HL-60 (cell line): ENCODE results near the gene TMEM120B.

Source experiments
- POLR2AphosphoS5 ChIP-seq: IDR thresholded peaks from 2 replicates; pipeline ENCODE4 v1.6.1; 2012; ENCODE audit warnings: low read depth
- TF ChIP-seq, protein P1 (sequence below): IDR thresholded peaks from one replicate; pipeline ENCODE4 v1.5.1; 2011; ENCODE audit warnings: low read length, control low read depth, inconsistent platforms; ENCODE audit not compliant: insufficient read depth

GRCh38 chr12:121702944-121703343 is 9.6 kb upstream of the TMEM120B start:
- TF ChIP-seq, protein P1, sequence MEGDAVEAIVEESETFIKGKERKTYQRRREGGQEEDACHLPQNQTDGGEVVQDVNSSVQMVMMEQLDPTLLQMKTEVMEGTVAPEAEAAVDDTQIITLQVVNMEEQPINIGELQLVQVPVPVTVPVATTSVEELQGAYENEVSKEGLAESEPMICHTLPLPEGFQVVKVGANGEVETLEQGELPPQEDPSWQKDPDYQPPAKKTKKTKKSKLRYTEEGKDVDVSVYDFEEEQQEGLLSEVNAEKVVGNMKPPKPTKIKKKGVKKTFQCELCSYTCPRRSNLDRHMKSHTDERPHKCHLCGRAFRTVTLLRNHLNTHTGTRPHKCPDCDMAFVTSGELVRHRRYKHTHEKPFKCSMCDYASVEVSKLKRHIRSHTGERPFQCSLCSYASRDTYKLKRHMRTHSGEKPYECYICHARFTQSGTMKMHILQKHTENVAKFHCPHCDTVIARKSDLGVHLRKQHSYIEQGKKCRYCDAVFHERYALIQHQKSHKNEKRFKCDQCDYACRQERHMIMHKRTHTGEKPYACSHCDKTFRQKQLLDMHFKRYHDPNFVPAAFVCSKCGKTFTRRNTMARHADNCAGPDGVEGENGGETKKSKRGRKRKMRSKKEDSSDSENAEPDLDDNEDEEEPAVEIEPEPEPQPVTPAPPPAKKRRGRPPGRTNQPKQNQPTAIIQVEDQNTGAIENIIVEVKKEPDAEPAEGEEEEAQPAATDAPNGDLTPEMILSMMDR, result no peak
- TF ChIP-seq POLR2AphosphoS5, result no peak
